ENCODE results near the gene OR10W1.

The OR10W1 gene

GRCh38 chr11:58268142-58268541 is at the start of gene OR10W1:
TSS of gene OR10W1 (minus strand) at chr11:58268260. CDS start at chr11:58267858, 402 bp downstream.
- DNase-seq, result no peak

GRCh38 chr11:58316142-58316541 is 48.1 kb upstream of the OR10W1 start:
- no peak for DNase-seq

GRCh38 chr11:58301576-58301975 is 33.5 kb upstream of the OR10W1 start:
- DNase-seq, result no peak

GRCh38 chr11:58292017-58292416 is 24.0 kb upstream of the OR10W1 start:
- DNase-seq, result no peak

GRCh38 chr11:58289266-58289665 is 21.2 kb upstream of the OR10W1 start:
- DNase-seq, result no peak

- DNase-seq, result no peak
Measured at GRCh38 chr11:58286249-58286648, 18.2 kb upstream of the OR10W1 start.

GRCh38 chr11:58285483-58286040 is 17.5 kb upstream of the OR10W1 start:
- DNase-seq, result no peak

GRCh38 chr11:58276151-58276550 is 8.1 kb upstream of the OR10W1 start:
- no peak for DNase-seq

GRCh38 chr11:58275002-58275401 is 6.9 kb upstream of the OR10W1 start:
- DNase-seq, result no peak

- no peak for DNase-seq
Measured at GRCh38 chr11:58259983-58260382, 8.1 kb downstream of the OR10W1 start.

GRCh38 chr11:58254936-58255335 is 13.1 kb downstream of the OR10W1 start:
- no peak for DNase-seq

GRCh38 chr11:58243954-58244353 is 24.1 kb downstream of the OR10W1 start:
- DNase-seq, result no peak

- no peak for DNase-seq
Measured at GRCh38 chr11:58227956-58228615, 40.0 kb downstream of the OR10W1 start.

- DNase-seq, result no peak
Measured at GRCh38 chr11:58222721-58223120, 45.3 kb downstream of the OR10W1 start.

Measured in cerebellar nuclear complex (tissue), 1 donor.